ENCODE data around the gene SRGAP1. TPM values are rescaled to one million over a fixed set of nuclear protein-coding genes. Genes with fewer than 3 reads are reported as not detected.
A peak's percentile ranks its signal among the peaks of the same experiment; 100 is the strongest.

SRGAP1 gene
- total and polyA plus RNA-seq, 2 experiments from 2014 or later = 13.0 to 29.4 TPM

GRCh38 chr12:63929426-63929825 is 84.9 kb downstream of the SRGAP1 start:
- Histone ChIP-seq H3K27ac (peak overlapping the region; percentile 84), H3K4me3 (0 out of 2 replicates have a peak overlapping the region, but pooled peaks have one; percentile 4), H3F3A (ENCODE audit: insufficient read depth) (peaks cover 57% of the 10 kb centered on the region), H3K36me3 (ENCODE audit: low read depth) (no peaks in the 10 kb centered on the region), H3K4me2 (ENCODE audit: unreplicated experiment) (peak overlapping the region; percentile 90), H3K79me2 (ENCODE audit: insufficient read depth) (peaks cover 98% of the 10 kb centered on the region), H4K20me1 (ENCODE audit: insufficient read depth) (no peaks in the 10 kb centered on the region), H3K9ac (peak overlapping the region; percentile 65), H3K4me1 (ENCODE audit: insufficient read depth) (peaks cover 47% of the 10 kb centered on the region), H3K27me3 (replicated peaks; ENCODE audit: insufficient read depth) (no peaks in the 10 kb centered on the region), H3K9me2 (ENCODE audit: insufficient read depth) (no peaks in the 10 kb centered on the region), H2AFZ (no peak overlapping the region), H3K9me3 (ENCODE audit: low read depth) (no peaks in the 10 kb centered on the region)
- peak; percentile 32 for DNase-seq
- WGBS, 2 experiments (ENCODE audit: low coverage in 1 of 2, low lambda C conversion rate in 2 of 2, missing lambda C conversion rate in 2 of 2) = 37 to 41% methylated on average over 3 of the region's 3 CpGs
- TF ChIP-seq EZH2phosphoT487 (IDR thresholded peaks at IDR 0.05; ENCODE audit: insufficient read depth, low read depth) (no peak), EZH2 (IDR thresholded peaks at IDR 0.05; ENCODE audit: insufficient read depth, poor library complexity, severe bottlenecking) (no peak)
- in situ Hi-C loops (cut with MboI) = no loop called here

GRCh38 chr12:63930971-63931370 is 86.5 kb downstream of the SRGAP1 start:
- Histone ChIP-seq H3K9me2 (ENCODE audit: insufficient read depth) (no peaks in the 10 kb centered on the region), H3K4me3 (peak overlapping the region; percentile 62), H3K9me3 (ENCODE audit: low read depth) (no peaks in the 10 kb centered on the region), H3K4me2 (ENCODE audit: unreplicated experiment) (peak overlapping the region; percentile 90), H2AFZ (no peak overlapping the region), H3K27me3 (replicated peaks; ENCODE audit: insufficient read depth) (no peaks in the 10 kb centered on the region), H3K79me2 (ENCODE audit: insufficient read depth) (peaks cover 98% of the 10 kb centered on the region), H3K4me1 (ENCODE audit: insufficient read depth) (peaks cover 57% of the 10 kb centered on the region), H3F3A (ENCODE audit: insufficient read depth) (peaks cover 50% of the 10 kb centered on the region), H3K9ac (peak overlapping the region; percentile 65), H3K27ac (peak overlapping the region; percentile 84), H4K20me1 (ENCODE audit: insufficient read depth) (no peaks in the 10 kb centered on the region), H3K36me3 (ENCODE audit: low read depth) (no peaks in the 10 kb centered on the region)
- in situ Hi-C loops (cut with MboI) = no loop called here
- DNase-seq = peak; percentile 91
- no peak for TF ChIP-seq EZH2phosphoT487 (IDR thresholded peaks at IDR 0.05; ENCODE audit: insufficient read depth, low read depth)
- TF ChIP-seq EZH2 (IDR thresholded peaks at IDR 0.05; ENCODE audit: insufficient read depth, poor library complexity, severe bottlenecking) = no peak
- WGBS, 2 experiments (ENCODE audit: low coverage in 1 of 2, low lambda C conversion rate in 2 of 2, missing lambda C conversion rate in 2 of 2) = 0% methylated on average over 3 of the region's 3 CpGs

GRCh38 chr12:63931703-63932102 is 87.2 kb downstream of the SRGAP1 start:
- in situ Hi-C loops (cut with MboI) = no loop called here
- no peaks in the 10 kb centered on the region for H3K9me3 ChIP-seq (ENCODE audit: low read depth)

GRCh38 chr12:63934936-63935335 is 90.4 kb downstream of the SRGAP1 start:
- Histone ChIP-seq H4K20me1 (ENCODE audit: insufficient read depth) (no peaks in the 10 kb centered on the region), H3K9me2 (ENCODE audit: insufficient read depth) (no peaks in the 10 kb centered on the region), H3K36me3 (ENCODE audit: low read depth) (no peaks in the 10 kb centered on the region; the same call in 1 of the 2 replicates), H3K4me3 (no peak overlapping the region), H3K9me3 (ENCODE audit: low read depth) (no peaks in the 10 kb centered on the region), H3K4me1 (ENCODE audit: insufficient read depth) (peaks cover 73% of the 10 kb centered on the region), H3K27ac (peak overlapping the region; percentile 22), H3K9ac (no peak overlapping the region), H3F3A (ENCODE audit: insufficient read depth) (peaks cover 71% of the 10 kb centered on the region), H2AFZ (no peak overlapping the region), H3K27me3 (replicated peaks; ENCODE audit: insufficient read depth) (no peaks in the 10 kb centered on the region), H3K4me2 (ENCODE audit: unreplicated experiment) (peak overlapping the region; percentile 42), H3K79me2 (ENCODE audit: insufficient read depth) (peaks cover 98% of the 10 kb centered on the region)
- DNase-seq = no peak
- TF ChIP-seq EZH2phosphoT487 (IDR thresholded peaks at IDR 0.05; ENCODE audit: insufficient read depth, low read depth) = no peak
- TF ChIP-seq EZH2 (IDR thresholded peaks at IDR 0.05; ENCODE audit: insufficient read depth, poor library complexity, severe bottlenecking) = no peak
- in situ Hi-C loops (cut with MboI) = no loop called here
- WGBS, 2 experiments (ENCODE audit: low coverage in 1 of 2, low lambda C conversion rate in 2 of 2, missing lambda C conversion rate in 2 of 2) = 60 to 62% methylated on average over 7 of the region's 7 CpGs

More at GRCh38 chr12:63931703-63932102, 87.2 kb downstream of the SRGAP1 start:
- WGBS, 2 experiments (ENCODE audit: low coverage in 1 of 2, low lambda C conversion rate in 2 of 2, missing lambda C conversion rate in 2 of 2) = 52 to 70% methylated on average over 1 of the region's 1 CpG
- H3F3A ChIP-seq (ENCODE audit: insufficient read depth) = peaks cover 55% of the 10 kb centered on the region
- H3K36me3 ChIP-seq (ENCODE audit: low read depth) = no peaks in the 10 kb centered on the region
- H3K9me2 ChIP-seq (ENCODE audit: insufficient read depth) = no peaks in the 10 kb centered on the region
- H3K4me3 ChIP-seq = peak overlapping the region; percentile 55
- peaks cover 60% of the 10 kb centered on the region for H3K4me1 ChIP-seq (ENCODE audit: insufficient read depth)
- peaks cover 98% of the 10 kb centered on the region for H3K79me2 ChIP-seq (ENCODE audit: insufficient read depth)
- H4K20me1 ChIP-seq (ENCODE audit: insufficient read depth) = no peaks in the 10 kb centered on the region
- peak overlapping the region; percentile 84 for H3K27ac ChIP-seq
- H3K4me2 ChIP-seq (ENCODE audit: unreplicated experiment) = peak overlapping the region; percentile 90
- no peaks in the 10 kb centered on the region for H3K27me3 ChIP-seq (replicated peaks; ENCODE audit: insufficient read depth)
- H3K9ac ChIP-seq = peak overlapping the region; percentile 65
- TF ChIP-seq EZH2phosphoT487 (IDR thresholded peaks at IDR 0.05; ENCODE audit: insufficient read depth, low read depth) = no peak
- no peak for TF ChIP-seq EZH2 (IDR thresholded peaks at IDR 0.05; ENCODE audit: insufficient read depth, poor library complexity, severe bottlenecking)
- no peak for DNase-seq
- H2AFZ ChIP-seq = no peak overlapping the region

GRCh38 chr12:63935361-63935760 is 90.9 kb downstream of the SRGAP1 start:
- TF ChIP-seq EZH2phosphoT487 (IDR thresholded peaks at IDR 0.05; ENCODE audit: insufficient read depth, low read depth) = no peak
- no peak for TF ChIP-seq EZH2 (IDR thresholded peaks at IDR 0.05; ENCODE audit: insufficient read depth, poor library complexity, severe bottlenecking)
- H3K27ac ChIP-seq = peak overlapping the region; percentile 22
- no peak overlapping the region for H3K9ac ChIP-seq
- H3K4me2 ChIP-seq (ENCODE audit: unreplicated experiment) = peak overlapping the region; percentile 42
- H2AFZ ChIP-seq = no peak overlapping the region
- H3K4me3 ChIP-seq = no peak overlapping the region
- in situ Hi-C loops (cut with MboI) = no loop called here
- H3K4me1 ChIP-seq (ENCODE audit: insufficient read depth) = peaks cover 69% of the 10 kb centered on the region
- H3K36me3 ChIP-seq (ENCODE audit: low read depth) = no peaks in the 10 kb centered on the region; the same call in 1 of the 2 replicates
- H3K27me3 ChIP-seq (replicated peaks; ENCODE audit: insufficient read depth) = no peaks in the 10 kb centered on the region
- H4K20me1 ChIP-seq (ENCODE audit: insufficient read depth) = no peaks in the 10 kb centered on the region
- no peaks in the 10 kb centered on the region for H3K9me2 ChIP-seq (ENCODE audit: insufficient read depth)
- H3F3A ChIP-seq (ENCODE audit: insufficient read depth) = peaks cover 67% of the 10 kb centered on the region
- DNase-seq = peak; percentile 45
- H3K79me2 ChIP-seq (ENCODE audit: insufficient read depth) = peaks cover 98% of the 10 kb centered on the region
- H3K9me3 ChIP-seq (ENCODE audit: low read depth) = no peaks in the 10 kb centered on the region
